ENCODE data around the gene BAIAP3.

BAIAP3 gene

DNA sequence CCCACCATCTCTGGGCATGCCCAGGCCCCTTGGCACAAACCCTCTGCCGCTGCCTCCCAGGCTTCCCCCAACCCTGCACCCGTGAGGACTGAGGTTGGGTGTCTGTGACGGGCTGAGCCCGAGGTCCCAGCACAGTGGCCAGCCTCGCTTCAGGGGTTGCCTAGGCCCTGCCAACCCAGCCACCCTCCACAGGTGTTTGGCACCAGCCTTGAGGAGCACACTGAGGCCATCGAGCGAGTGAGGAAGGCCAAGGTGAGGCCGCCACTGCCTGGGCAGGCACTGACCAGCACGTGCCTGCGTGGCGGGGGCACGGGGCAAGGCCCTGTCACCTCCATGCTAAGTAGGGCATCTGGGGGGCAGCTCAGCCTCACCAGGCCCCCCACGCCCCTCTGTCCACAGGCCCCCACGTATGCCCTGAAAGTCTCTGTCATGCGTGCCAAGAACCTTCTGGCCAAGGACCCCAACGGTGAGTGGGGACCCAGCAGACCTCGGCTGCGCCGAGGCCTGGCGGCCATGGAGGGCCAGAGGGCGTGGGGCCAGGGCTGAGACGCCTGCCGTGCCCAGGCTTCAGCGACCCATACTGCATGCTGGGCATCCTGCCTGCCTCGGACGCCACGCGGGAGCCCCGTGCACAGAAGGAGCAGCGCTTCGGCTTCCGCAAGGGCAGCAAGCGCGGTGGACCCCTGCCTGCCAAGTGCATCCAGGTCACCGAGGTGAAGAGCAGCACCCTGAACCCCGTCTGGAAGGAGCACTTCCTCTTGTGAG lies 7.5 kb downstream of the BAIAP3 start:
- no peak overlapping the region for H3K4me3 ChIP-seq (ENCODE audit: severe bottlenecking)
- DNase-seq (ENCODE audit: low spot score) (no peak), ATAC-seq (ENCODE audit: low read depth) (no peak)
- TF ChIP-seq CTCF (IDR thresholded peaks at IDR 0.05; ENCODE audit: poor library complexity, severe bottlenecking): no peak
- no peaks in the 10 kb centered on the region for H3K36me3 ChIP-seq (ENCODE audit: low read depth)
- no peak overlapping the region for H3K27ac ChIP-seq (ENCODE audit: poor library complexity, severe bottlenecking)
- no peaks in the 10 kb centered on the region for H3K4me1 ChIP-seq (ENCODE audit: insufficient read depth, poor library complexity, severe bottlenecking)
- H3K27me3 ChIP-seq (ENCODE audit: insufficient read depth, poor library complexity, severe bottlenecking): peaks cover under 1% of the 10 kb centered on the region
- H3K9me3 ChIP-seq (ENCODE audit: severe bottlenecking): no peaks in the 10 kb centered on the region

DNA sequence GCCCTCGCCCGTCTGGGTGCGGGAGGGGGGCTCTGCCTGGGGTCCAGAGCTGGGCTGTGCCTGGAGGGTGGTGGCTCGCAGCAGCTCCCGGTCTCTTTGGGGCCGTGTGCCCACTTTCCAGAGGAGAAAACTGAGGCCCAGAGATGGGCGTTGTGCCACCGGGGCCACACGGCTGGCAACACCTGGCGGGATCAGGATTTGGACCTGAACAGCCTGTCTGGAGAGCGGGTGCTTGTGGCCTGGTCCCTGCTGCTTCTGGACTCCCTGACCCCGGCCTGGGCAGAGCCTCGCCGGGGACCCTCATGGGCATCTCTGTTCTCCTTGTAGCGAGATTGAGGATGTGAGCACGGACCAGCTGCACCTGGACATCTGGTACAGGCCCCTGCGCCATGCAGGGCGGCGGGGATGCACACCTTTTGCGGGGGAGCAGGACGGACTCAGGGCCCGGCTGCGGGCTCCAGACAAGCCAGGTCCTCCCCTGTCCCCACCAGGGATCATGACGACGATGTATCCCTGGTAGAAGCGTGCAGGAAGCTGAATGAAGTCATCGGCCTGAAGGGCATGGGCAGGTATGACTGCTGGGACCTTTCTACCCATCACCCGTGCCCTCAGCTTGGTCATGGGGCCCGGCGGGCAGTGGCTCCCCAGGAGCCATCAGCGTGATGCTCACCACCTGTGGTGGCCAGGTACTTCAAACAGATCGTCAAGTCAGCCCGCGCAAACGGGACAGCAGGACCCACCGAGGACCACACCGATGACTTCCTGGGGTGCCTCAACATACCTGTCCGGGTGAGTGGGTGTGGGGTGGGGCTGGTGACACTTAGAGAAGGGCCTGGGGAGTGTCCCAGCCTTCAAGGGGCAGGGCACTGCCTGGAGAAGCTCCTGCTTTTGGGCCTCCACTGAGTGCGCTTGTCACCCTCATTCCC lies 8.3 kb downstream of the BAIAP3 start:
- Histone ChIP-seq H3K27ac (ENCODE audit: poor library complexity, severe bottlenecking) (no peak overlapping the region), H3K27me3 (ENCODE audit: insufficient read depth, poor library complexity, severe bottlenecking) (no peaks in the 10 kb centered on the region), H3K36me3 (ENCODE audit: low read depth) (no peaks in the 10 kb centered on the region), H3K9me3 (ENCODE audit: severe bottlenecking) (no peaks in the 10 kb centered on the region), H3K4me1 (ENCODE audit: insufficient read depth, poor library complexity, severe bottlenecking) (no peaks in the 10 kb centered on the region), H3K4me3 (ENCODE audit: severe bottlenecking) (no peak overlapping the region)
- no peak for ATAC-seq (ENCODE audit: low read depth)
- TF ChIP-seq CTCF (IDR thresholded peaks at IDR 0.05; ENCODE audit: poor library complexity, severe bottlenecking): no peak
- DNase-seq (ENCODE audit: low spot score): no peak

GRCh38 chr16:1342526-1343427 lies 9.3 kb downstream of the BAIAP3 start:
- Histone ChIP-seq H3K27ac (ENCODE audit: poor library complexity, severe bottlenecking) (no peak overlapping the region), H3K4me3 (ENCODE audit: severe bottlenecking) (no peak overlapping the region), H3K36me3 (ENCODE audit: low read depth) (no peaks in the 10 kb centered on the region), H3K27me3 (ENCODE audit: insufficient read depth, poor library complexity, severe bottlenecking) (no peaks in the 10 kb centered on the region), H3K4me1 (ENCODE audit: insufficient read depth, poor library complexity, severe bottlenecking) (no peaks in the 10 kb centered on the region), H3K9me3 (ENCODE audit: severe bottlenecking) (no peaks in the 10 kb centered on the region)
- ATAC-seq (ENCODE audit: low read depth) (peak; percentile 94), DNase-seq (ENCODE audit: low spot score) (peak; percentile 98)
- no peak for TF ChIP-seq CTCF (IDR thresholded peaks at IDR 0.05; ENCODE audit: poor library complexity, severe bottlenecking)

GRCh38 chr16:1343428-1344242 lies 10.2 kb downstream of the BAIAP3 start:
- H3K27me3 ChIP-seq (ENCODE audit: insufficient read depth, poor library complexity, severe bottlenecking): no peaks in the 10 kb centered on the region
- DNase-seq (ENCODE audit: low spot score) (no peak), ATAC-seq (ENCODE audit: low read depth) (no peak)
- no peaks in the 10 kb centered on the region for H3K36me3 ChIP-seq (ENCODE audit: low read depth)
- H3K4me3 ChIP-seq (ENCODE audit: severe bottlenecking): no peak overlapping the region
- no peak for TF ChIP-seq CTCF (IDR thresholded peaks at IDR 0.05; ENCODE audit: poor library complexity, severe bottlenecking)
- H3K4me1 ChIP-seq (ENCODE audit: insufficient read depth, poor library complexity, severe bottlenecking): no peaks in the 10 kb centered on the region
- H3K9me3 ChIP-seq (ENCODE audit: severe bottlenecking): no peaks in the 10 kb centered on the region
- no peak overlapping the region for H3K27ac ChIP-seq (ENCODE audit: poor library complexity, severe bottlenecking)

Data from RWPE2 (cell line).